ENCODE data around the gene VPS16.

- TF ChIP-seq POLR2AphosphoS5 (IDR thresholded peaks at IDR 0.05; ENCODE audit: low read depth, low read length): no peak
- TF ChIP-seq CTCF (CRISPR knock-in tag; IDR thresholded peaks at IDR 0.05): no peak
- TF ChIP-seq GTF3A (CRISPR knock-in tag; conservative IDR thresholded peaks at IDR 0.05): no peak
- no peak for TF ChIP-seq NR2F1 (CRISPR knock-in tag; IDR thresholded peaks at IDR 0.05)
- TF ChIP-seq TAF1 (CRISPR knock-in tag; IDR thresholded peaks at IDR 0.05): no peak
- TF ChIP-seq ZNF737 (CRISPR knock-in tag; IDR thresholded peaks at IDR 0.05; ENCODE audit: borderline replicate concordance): no peak
- TF ChIP-seq YY1 (IDR thresholded peaks at IDR 0.05; ENCODE audit: insufficient read depth, insufficient replicate concordance, low read depth, low read length): no peak
- TF ChIP-seq ZKSCAN1 (IDR thresholded peaks at IDR 0.05; ENCODE audit: low read length): no peak
- no peak for TF ChIP-seq TRIM24 (CRISPR knock-in tag; IDR thresholded peaks at IDR 0.05)
These were observed 11.2 kb upstream of the VPS16 start for GRCh38 chr20:2829376-2829775.

Data from HepG2 (cell line).